ENCODE results near the gene DCUN1D4. TPM values are rescaled to one million over a fixed set of nuclear protein-coding genes. Genes with fewer than 3 reads are reported as not detected.

Gene DCUN1D4
- total RNA-seq, 1 donor from 2014 or later: 86.9 TPM

DNA sequence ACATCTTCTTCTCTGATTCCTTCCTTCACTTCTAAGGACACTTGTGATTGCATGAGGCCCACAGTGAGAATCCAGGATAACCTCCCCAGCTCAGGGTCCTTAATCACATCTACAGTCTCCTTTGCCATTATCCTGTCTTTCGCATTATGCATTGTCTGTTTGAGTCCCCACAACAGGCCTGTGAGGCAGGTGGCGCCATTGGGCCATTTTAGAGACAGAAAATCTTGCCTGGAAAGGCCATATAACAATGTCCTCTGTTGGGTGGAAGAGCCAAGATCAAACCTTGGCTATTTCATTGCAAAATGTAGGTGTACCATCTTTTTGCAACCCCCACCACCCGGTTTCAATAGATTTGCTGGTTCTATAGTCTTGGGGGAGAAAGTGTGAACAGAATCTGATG, 11.8 kb upstream of the DCUN1D4 start:
- Mint-ChIP-seq H3K4me1 (ENCODE audit: low read depth, unreplicated experiment) (peaks cover 2% of the 10 kb centered on the region), H3K36me3 (ENCODE audit: unreplicated experiment) (no peaks in the 10 kb centered on the region), H3K27me3 (ENCODE audit: unreplicated experiment) (peaks cover 4% of the 10 kb centered on the region), H3K4me3 (ENCODE audit: unreplicated experiment) (no peak overlapping the region), H3K27ac (ENCODE audit: unreplicated experiment) (no peak overlapping the region), H3K9me3 (ENCODE audit: unreplicated experiment) (no peaks in the 10 kb centered on the region)
- TF ChIP-seq CTCF (IDR thresholded peaks at IDR 0.05; ENCODE audit: partially characterized antibody, unreplicated experiment): no peak
- peak; percentile 75 for DNase-seq

- DNase-seq: no peak
- H3K27me3 Mint-ChIP-seq (ENCODE audit: unreplicated experiment): peaks cover 4% of the 10 kb centered on the region
- no peak overlapping the region for H3K27ac Mint-ChIP-seq (ENCODE audit: unreplicated experiment)
- H3K36me3 Mint-ChIP-seq (ENCODE audit: unreplicated experiment): no peaks in the 10 kb centered on the region
- H3K4me1 Mint-ChIP-seq (ENCODE audit: low read depth, unreplicated experiment): peaks cover 5% of the 10 kb centered on the region
- H3K4me3 Mint-ChIP-seq (ENCODE audit: unreplicated experiment): no peak overlapping the region
- H3K9me3 Mint-ChIP-seq (ENCODE audit: unreplicated experiment): no peaks in the 10 kb centered on the region
- no peak for TF ChIP-seq CTCF (IDR thresholded peaks at IDR 0.05; ENCODE audit: partially characterized antibody, unreplicated experiment)
Measured at GRCh38 chr4:51833236-51833635, 9.7 kb upstream of the DCUN1D4 start.

- H3K36me3 Mint-ChIP-seq (ENCODE audit: unreplicated experiment): no peaks in the 10 kb centered on the region
- TF ChIP-seq CTCF (IDR thresholded peaks at IDR 0.05; ENCODE audit: partially characterized antibody, unreplicated experiment): no peak
- H3K9me3 Mint-ChIP-seq (ENCODE audit: unreplicated experiment): no peaks in the 10 kb centered on the region
- H3K4me3 Mint-ChIP-seq (ENCODE audit: unreplicated experiment): no peak overlapping the region
- H3K27ac Mint-ChIP-seq (ENCODE audit: unreplicated experiment): no peak overlapping the region
- DNase-seq: no peak
- peaks cover 2% of the 10 kb centered on the region for H3K27me3 Mint-ChIP-seq (ENCODE audit: unreplicated experiment)
- H3K4me1 Mint-ChIP-seq (ENCODE audit: low read depth, unreplicated experiment): peaks cover 5% of the 10 kb centered on the region
Measured at GRCh38 chr4:51835079-51835478, 7.9 kb upstream of the DCUN1D4 start.

- TF ChIP-seq CTCF (IDR thresholded peaks at IDR 0.05; ENCODE audit: partially characterized antibody, unreplicated experiment): no peak
- H3K9me3 Mint-ChIP-seq (ENCODE audit: unreplicated experiment): no peaks in the 10 kb centered on the region
- no peaks in the 10 kb centered on the region for H3K36me3 Mint-ChIP-seq (ENCODE audit: unreplicated experiment)
- H3K27ac Mint-ChIP-seq (ENCODE audit: unreplicated experiment): no peak overlapping the region
- H3K4me1 Mint-ChIP-seq (ENCODE audit: low read depth, unreplicated experiment): peaks cover 5% of the 10 kb centered on the region
- DNase-seq: no peak
- no peak overlapping the region for H3K4me3 Mint-ChIP-seq (ENCODE audit: unreplicated experiment)
- H3K27me3 Mint-ChIP-seq (ENCODE audit: unreplicated experiment): peaks cover 2% of the 10 kb centered on the region
Measured at GRCh38 chr4:51835855-51836254, 7.1 kb upstream of the DCUN1D4 start.

- no peak for TF ChIP-seq CTCF (IDR thresholded peaks at IDR 0.05; ENCODE audit: partially characterized antibody, unreplicated experiment)
- no peak for DNase-seq
- Mint-ChIP-seq H3K4me3 (ENCODE audit: unreplicated experiment) (no peak overlapping the region), H3K36me3 (ENCODE audit: unreplicated experiment) (no peaks in the 10 kb centered on the region), H3K4me1 (ENCODE audit: low read depth, unreplicated experiment) (peaks cover 5% of the 10 kb centered on the region), H3K27ac (ENCODE audit: unreplicated experiment) (no peak overlapping the region), H3K27me3 (ENCODE audit: unreplicated experiment) (peaks cover 2% of the 10 kb centered on the region), H3K9me3 (ENCODE audit: unreplicated experiment) (no peaks in the 10 kb centered on the region)
Measured at GRCh38 chr4:51836549-51836948, 6.4 kb upstream of the DCUN1D4 start.

All from glutamatergic neuron (in vitro differentiated cells).